GM10266 (cell line): Measurements from ENCODE around the gene TRIM47.

Experiments used
- DNase-seq: peaks from one replicate; pipeline ENCODE4 v3.0.0; 2012; ENCODE audit errors: extremely low spot score
- TF ChIP-seq, protein P1 (sequence below): IDR thresholded peaks from 2 replicates; pipeline ENCODE4 v1.5.1; 2012; ENCODE audit warnings: mild to moderate bottlenecking, low read depth; ENCODE audit not compliant: control insufficient read depth, insufficient read depth; ENCODE audit errors: missing control alignments

The TRIM47 gene

DNA sequence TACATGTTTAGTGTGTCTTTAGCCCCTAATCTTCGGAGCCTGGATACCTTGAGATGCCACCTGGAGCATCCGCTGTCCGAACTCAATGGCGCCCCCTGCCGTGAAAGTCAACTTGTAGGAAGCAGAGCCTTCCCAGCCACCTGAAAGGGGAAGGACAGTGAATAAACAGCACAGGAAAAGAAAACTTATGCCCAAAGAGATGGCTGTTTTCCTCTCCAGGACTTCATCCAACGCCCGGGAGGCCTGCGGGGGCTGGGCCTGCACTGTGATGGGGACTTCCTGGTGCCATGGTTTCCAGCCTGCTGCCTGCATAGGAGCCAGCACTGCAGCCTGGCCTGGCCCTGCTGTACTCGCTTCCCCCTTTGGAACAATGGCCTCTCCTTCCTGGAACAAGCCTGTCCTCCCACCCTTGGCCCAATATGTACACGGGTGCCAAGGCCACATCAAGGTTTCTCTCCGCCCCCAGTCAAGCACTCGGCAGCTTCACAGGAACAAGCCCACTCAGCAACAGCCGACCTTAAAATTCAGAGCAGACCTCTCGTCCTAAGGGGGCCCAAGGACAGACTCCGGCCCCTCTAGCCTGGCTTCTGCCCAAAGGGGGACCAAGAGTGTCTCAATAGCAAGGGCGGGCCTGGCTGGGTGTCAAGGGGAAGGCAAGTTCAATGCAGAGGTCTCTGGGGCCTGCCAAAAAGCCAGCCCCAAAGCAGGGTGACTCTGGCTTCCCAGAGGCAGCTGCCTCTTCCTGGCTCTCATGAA is 29.7 kb downstream of the TRIM47 start:
- TF ChIP-seq, protein P1, sequence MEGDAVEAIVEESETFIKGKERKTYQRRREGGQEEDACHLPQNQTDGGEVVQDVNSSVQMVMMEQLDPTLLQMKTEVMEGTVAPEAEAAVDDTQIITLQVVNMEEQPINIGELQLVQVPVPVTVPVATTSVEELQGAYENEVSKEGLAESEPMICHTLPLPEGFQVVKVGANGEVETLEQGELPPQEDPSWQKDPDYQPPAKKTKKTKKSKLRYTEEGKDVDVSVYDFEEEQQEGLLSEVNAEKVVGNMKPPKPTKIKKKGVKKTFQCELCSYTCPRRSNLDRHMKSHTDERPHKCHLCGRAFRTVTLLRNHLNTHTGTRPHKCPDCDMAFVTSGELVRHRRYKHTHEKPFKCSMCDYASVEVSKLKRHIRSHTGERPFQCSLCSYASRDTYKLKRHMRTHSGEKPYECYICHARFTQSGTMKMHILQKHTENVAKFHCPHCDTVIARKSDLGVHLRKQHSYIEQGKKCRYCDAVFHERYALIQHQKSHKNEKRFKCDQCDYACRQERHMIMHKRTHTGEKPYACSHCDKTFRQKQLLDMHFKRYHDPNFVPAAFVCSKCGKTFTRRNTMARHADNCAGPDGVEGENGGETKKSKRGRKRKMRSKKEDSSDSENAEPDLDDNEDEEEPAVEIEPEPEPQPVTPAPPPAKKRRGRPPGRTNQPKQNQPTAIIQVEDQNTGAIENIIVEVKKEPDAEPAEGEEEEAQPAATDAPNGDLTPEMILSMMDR: peak; percentile 78
- peak; percentile 49 for DNase-seq

- DNase-seq: no peak
- TF ChIP-seq, protein P1: no peak
Measured at GRCh38 chr17:75847614-75848522, 30.5 kb downstream of the TRIM47 start.

- no peak for DNase-seq
- TF ChIP-seq, protein P1: no peak
Measured at GRCh38 chr17:75846692-75847613, 31.4 kb downstream of the TRIM47 start.

DNA sequence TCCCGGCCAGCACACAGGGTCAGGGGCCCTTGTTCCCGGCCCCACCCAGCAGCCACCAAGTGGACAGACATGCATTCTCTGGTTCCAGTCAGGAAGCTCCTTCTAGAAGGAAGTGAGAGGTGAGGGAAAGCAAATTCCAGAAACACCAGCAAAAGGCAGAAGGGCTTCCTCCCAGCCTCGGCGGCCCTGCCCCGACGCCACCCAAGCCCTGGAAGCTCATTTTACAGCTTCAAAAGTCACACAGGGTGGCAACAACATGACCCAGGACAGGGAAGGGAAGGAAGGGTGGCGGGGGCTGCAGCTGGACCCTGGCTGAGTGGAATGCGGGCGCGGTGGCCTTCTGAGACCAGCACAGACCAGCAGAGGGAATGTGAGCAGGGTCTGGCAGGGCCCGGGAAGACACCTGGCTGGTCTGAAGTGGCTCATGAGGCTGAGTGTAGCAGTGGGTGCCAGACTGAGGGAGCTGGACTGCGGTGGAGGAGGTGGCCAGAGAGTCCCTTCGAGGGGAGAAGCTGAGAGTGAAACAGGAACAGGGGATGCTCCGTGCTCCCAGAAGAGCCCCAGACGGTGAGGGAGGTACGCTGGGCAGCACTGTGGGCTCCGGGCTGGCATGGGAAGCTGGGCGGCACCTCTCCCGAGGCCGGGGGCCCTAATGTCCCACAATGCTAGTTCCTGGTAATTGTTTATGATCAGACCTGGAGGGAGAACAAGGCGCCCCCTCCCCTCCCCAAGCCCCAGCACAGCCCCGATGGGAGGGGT is 32.3 kb downstream of the TRIM47 start:
- TF ChIP-seq, protein P1: no peak
- DNase-seq: no peak

GRCh38 chr17:75845058-75845711 is 33.2 kb downstream of the TRIM47 start:
- DNase-seq: peak; percentile 90
- TF ChIP-seq, protein P1: peak; percentile 70
